ENCODE measurements around the gene FNIP2. TPM values are rescaled to one million over a fixed set of nuclear protein-coding genes. Genes with fewer than 3 reads are reported as not detected.

The FNIP2 gene
- total RNA-seq, 3 donors from 2014 or later (not counting 1 experiment from before 2014, with no cell fraction given): 19.4 to 22.6 (median 21.8) TPM

DNA sequence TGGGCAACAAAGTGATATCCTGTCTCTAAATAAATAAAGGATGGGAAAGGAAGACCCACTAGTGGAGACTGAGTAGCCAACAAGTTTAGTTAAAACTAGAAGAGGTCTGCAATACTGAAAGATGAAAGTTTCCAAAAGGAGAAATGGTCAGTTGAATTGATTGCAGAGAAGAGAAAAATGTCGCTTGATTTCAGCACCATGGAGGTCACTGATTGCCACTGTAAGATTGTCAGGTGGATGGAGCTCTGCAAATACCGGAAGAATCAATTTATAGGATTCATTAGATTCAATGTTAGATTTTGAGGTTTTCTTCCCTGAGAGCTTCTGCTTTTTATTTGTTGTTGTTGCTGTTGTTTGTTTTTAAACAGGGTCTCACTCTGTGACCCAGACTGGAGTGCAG, 5.4 kb upstream of the FNIP2 start:
- DNase-seq (no peak), ATAC-seq (no peak)
- Histone ChIP-seq H3K4me1 (ENCODE audit: control insufficient read depth, insufficient read depth, low read length) (peaks cover 5% of the 10 kb centered on the region), H3K4me3 (ENCODE audit: low read length) (no peak overlapping the region), H3K36me3 (ENCODE audit: control insufficient read depth, insufficient read depth, low read length) (no peaks in the 10 kb centered on the region), H3K9me3 (ENCODE audit: control insufficient read depth, insufficient read depth, low read length) (no peaks in the 10 kb centered on the region), H3K27ac (ENCODE audit: low read length) (no peak overlapping the region), H3K27me3 (ENCODE audit: control insufficient read depth, insufficient read depth, low read length) (peaks cover 2% of the 10 kb centered on the region)
- Mint-ChIP-seq H3K9me3 (no peaks in the 10 kb centered on the region), H3K27me3 (ENCODE audit: low read depth in 2 of 2) (peaks cover 11 to 16% of the 10 kb centered on the region in 2 donors), H3K4me3 (no peak overlapping the region), H3K27ac (no peak overlapping the region), H3K36me3 (no peaks in the 10 kb centered on the region), H3K4me1 (peaks cover 0 to 6% of the 10 kb centered on the region in 2 donors)
- TF ChIP-seq, protein P1, sequence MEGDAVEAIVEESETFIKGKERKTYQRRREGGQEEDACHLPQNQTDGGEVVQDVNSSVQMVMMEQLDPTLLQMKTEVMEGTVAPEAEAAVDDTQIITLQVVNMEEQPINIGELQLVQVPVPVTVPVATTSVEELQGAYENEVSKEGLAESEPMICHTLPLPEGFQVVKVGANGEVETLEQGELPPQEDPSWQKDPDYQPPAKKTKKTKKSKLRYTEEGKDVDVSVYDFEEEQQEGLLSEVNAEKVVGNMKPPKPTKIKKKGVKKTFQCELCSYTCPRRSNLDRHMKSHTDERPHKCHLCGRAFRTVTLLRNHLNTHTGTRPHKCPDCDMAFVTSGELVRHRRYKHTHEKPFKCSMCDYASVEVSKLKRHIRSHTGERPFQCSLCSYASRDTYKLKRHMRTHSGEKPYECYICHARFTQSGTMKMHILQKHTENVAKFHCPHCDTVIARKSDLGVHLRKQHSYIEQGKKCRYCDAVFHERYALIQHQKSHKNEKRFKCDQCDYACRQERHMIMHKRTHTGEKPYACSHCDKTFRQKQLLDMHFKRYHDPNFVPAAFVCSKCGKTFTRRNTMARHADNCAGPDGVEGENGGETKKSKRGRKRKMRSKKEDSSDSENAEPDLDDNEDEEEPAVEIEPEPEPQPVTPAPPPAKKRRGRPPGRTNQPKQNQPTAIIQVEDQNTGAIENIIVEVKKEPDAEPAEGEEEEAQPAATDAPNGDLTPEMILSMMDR (IDR thresholded peaks at IDR 0.05): no peak
- intact Hi-C loops (cut with micrococcal nuclease): no loop called here
- 47% methylated on average over 2 of the region's 2 CpGs for WGBS (ENCODE audit: insufficient coverage)

DNA sequence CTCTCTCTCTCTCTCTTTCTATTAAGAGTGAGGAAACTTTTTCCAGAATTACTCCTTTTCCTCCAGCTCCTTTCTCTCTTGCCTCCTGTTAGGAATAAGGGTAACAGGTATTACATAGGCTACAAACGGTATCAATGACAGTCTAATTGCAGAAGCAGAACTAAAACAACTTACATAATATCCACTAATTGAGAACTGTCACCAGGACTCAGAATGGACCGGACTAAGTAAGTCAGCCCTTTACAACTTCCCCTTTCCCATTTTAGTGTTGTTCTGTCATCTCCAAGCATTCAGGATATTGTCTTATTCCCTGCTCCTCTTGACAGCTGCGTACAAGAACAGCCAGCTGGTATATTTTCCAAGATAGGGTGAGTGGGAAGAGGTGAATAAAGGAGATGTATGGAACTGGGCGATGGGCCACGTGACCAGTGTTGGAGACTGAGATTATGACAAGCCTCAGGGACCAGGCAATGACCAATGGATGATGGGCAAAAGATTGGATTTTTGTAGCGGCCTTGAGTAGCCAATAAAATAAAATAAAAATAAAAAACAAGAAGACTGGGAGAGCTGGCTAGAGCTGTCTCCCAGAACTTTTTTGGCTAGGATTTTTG, 2.3 kb upstream of the FNIP2 start:
- WGBS (ENCODE audit: insufficient coverage): 79% methylated on average over 5 of the region's 6 CpGs
- Mint-ChIP-seq H3K27me3 (ENCODE audit: low read depth in 2 of 2) (peaks cover 2 to 5% of the 10 kb centered on the region in 2 donors), H3K9me3 (no peaks in the 10 kb centered on the region), H3K36me3 (no peaks in the 10 kb centered on the region), H3K4me3 (no peak overlapping the region), H3K27ac (no peak overlapping the region), H3K4me1 (peaks cover 23 to 29% of the 10 kb centered on the region in 2 donors)
- Histone ChIP-seq H3K27ac (ENCODE audit: low read length) (no peak overlapping the region), H3K27me3 (ENCODE audit: control insufficient read depth, insufficient read depth, low read length) (no peaks in the 10 kb centered on the region), H3K36me3 (ENCODE audit: control insufficient read depth, insufficient read depth, low read length) (no peaks in the 10 kb centered on the region), H3K4me3 (ENCODE audit: low read length) (no peak overlapping the region), H3K4me1 (ENCODE audit: control insufficient read depth, insufficient read depth, low read length) (peaks cover 8% of the 10 kb centered on the region), H3K9me3 (ENCODE audit: control insufficient read depth, insufficient read depth, low read length) (no peaks in the 10 kb centered on the region)
- ATAC-seq (no peak), DNase-seq (no peak)
- TF ChIP-seq, protein P1 (IDR thresholded peaks at IDR 0.05): no peak
- intact Hi-C loops (cut with micrococcal nuclease): no loop called here

DNA sequence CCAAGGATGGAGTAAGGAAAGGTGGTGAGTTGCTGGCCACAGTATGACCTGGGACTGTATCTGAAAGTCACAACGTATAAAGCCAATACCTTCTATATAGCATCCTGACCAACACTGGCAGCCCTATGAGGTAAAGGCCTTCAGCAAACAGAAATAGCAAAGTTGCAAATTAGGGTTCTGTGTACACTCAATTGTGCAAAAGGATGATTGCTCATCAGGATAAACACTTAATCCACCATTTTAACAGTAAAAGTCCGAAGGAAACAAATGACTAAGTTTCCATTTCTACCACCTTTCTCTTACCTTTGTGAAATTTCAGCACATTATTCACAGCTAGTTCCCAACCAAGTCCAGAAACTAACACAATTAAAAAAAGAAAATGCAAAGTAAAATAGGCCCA, 1.4 kb upstream of the FNIP2 start:
- Mint-ChIP-seq H3K36me3 (no peaks in the 10 kb centered on the region), H3K4me3 (peak overlapping the region; percentile 64), H3K27ac (peak overlapping the region; percentile 68 to 91), H3K9me3 (no peaks in the 10 kb centered on the region), H3K27me3 (ENCODE audit: low read depth in 2 of 2) (peaks cover 0 to 5% of the 10 kb centered on the region in 2 donors), H3K4me1 (peaks cover 29 to 31% of the 10 kb centered on the region in 2 donors)
- peaks cover 8% of the 10 kb centered on the region for H3K4me1 ChIP-seq (ENCODE audit: control insufficient read depth, insufficient read depth, low read length)
- H3K4me3 ChIP-seq (ENCODE audit: low read length): no peak overlapping the region
- TF ChIP-seq, protein P1 (IDR thresholded peaks at IDR 0.05): no peak
- no peaks in the 10 kb centered on the region for H3K9me3 ChIP-seq (ENCODE audit: control insufficient read depth, insufficient read depth, low read length)
- DNase-seq: peak in 1 of 2 donors; percentile 4
- H3K36me3 ChIP-seq (ENCODE audit: control insufficient read depth, insufficient read depth, low read length): no peaks in the 10 kb centered on the region
- ATAC-seq: no peak
- no peak overlapping the region for H3K27ac ChIP-seq (ENCODE audit: low read length)
- intact Hi-C loops (cut with micrococcal nuclease): no loop called here
- WGBS (ENCODE audit: insufficient coverage): 50% methylated on average over 2 of the region's 2 CpGs
- H3K27me3 ChIP-seq (ENCODE audit: control insufficient read depth, insufficient read depth, low read length): no peaks in the 10 kb centered on the region

All from natural killer cell (primary cell).